GM12872 (cell line): ENCODE results near the gene PYROXD2.

Experiments
- TF ChIP-seq, protein P1 (sequence below): IDR thresholded peaks from 3 replicates; pipeline ENCODE4 v1.5.1; 2011; ENCODE audit warnings: low read depth, mild to moderate bottlenecking, low read length, moderate library complexity; ENCODE audit not compliant: insufficient read depth

The PYROXD2 gene

DNA sequence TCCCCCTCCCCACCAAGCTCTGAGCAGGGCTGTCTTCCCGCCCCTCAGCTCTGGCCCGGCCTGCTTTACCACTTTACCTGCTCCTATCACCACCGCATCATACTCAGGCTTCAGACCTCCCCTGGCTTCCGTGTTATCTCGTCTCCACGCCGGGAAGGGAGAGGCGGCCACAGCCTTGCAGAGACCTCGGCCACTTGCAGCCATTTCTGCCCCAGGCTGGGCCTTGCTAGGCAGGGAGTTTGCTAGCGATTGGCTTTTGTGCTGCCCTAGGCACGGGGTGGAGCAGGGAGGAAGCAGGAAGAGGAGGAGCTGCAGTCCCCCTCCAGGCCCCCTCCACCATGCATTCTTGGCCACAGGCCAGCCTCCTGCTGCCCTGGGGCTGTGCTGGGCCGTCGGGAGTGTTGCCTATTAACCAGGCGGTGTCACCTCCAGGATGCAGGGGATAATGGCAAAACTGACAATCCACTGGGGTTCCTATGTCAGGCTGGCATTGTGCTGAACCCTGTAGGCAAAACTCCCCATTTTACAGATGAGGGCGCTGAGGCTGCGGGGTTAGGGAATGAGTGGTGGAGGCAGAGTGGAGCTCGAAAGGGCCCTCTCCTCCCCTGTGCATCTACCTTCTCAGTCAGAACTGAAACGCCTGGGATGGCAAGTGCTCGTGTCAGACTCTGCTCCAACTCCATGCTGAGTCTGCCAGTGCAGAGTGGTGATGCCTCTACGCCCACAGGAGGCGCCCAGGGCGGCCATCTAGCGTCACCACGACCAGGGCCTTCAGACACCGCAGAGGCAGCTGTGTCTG, at the start of gene PYROXD2:
Gene PYROXD2 (minus strand): TSS at position 251 of the 799 bp plus-strand sequence. CDS start 47 bp downstream, at position 204.
- TF ChIP-seq, protein P1, sequence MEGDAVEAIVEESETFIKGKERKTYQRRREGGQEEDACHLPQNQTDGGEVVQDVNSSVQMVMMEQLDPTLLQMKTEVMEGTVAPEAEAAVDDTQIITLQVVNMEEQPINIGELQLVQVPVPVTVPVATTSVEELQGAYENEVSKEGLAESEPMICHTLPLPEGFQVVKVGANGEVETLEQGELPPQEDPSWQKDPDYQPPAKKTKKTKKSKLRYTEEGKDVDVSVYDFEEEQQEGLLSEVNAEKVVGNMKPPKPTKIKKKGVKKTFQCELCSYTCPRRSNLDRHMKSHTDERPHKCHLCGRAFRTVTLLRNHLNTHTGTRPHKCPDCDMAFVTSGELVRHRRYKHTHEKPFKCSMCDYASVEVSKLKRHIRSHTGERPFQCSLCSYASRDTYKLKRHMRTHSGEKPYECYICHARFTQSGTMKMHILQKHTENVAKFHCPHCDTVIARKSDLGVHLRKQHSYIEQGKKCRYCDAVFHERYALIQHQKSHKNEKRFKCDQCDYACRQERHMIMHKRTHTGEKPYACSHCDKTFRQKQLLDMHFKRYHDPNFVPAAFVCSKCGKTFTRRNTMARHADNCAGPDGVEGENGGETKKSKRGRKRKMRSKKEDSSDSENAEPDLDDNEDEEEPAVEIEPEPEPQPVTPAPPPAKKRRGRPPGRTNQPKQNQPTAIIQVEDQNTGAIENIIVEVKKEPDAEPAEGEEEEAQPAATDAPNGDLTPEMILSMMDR, result no peak

DNA sequence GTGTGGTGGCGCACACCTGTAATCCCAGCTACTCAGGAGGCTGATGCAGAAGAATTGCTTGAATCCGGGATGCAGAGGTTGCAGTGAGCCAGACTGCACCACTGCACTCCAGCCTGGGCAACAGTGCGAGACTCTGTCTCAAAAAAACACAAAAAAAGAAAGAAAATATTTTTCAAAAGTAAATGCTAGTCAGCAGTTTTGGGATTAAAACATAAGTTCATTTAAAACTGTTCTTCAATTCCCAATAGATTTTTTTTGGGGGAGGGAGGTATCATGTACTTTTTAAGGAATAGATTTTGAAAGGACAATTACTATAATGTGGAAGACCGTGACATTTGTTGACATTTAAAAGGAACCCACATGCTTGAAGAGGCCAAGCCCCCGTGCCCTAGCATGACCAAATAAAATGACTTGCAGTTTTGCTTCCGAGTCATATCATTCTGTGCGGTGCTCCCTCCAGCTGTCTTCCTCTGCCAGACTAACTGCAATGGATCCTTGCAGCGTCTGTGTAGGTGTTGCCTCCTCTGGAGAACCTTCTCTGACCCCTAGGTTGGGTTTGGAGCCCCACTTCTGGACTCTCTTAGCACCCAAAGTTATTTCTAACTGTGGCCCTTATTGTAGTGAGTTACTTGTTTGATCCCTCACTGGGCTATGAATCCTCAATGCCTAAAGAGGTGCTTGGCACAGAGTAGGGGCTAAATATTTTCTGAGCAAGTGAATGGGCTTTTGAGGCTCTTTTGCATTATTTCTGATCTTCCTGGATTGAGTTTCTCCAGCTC, 49.2 kb upstream of the PYROXD2 start:
- TF ChIP-seq, protein P1, result no peak

DNA sequence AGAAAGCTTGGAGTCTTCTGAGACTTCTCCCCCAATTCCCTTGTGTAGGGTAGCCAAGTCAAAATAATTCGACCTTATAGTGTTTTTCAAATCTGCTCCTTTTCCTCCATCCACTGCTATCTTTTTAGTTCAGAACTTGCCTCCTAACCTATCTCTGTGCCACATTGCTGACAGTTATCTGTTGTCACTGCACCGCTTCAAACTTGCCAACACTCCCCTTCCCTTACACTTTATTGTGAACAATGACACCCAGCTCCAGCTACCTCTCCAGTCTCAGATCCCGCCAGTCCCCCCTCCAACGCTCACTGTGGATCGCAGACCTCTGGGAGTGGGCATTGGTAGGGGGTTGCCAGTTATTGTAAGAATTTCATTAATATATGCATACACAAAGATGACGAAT, 48.0 kb upstream of the PYROXD2 start:
- TF ChIP-seq, protein P1, result no peak

DNA sequence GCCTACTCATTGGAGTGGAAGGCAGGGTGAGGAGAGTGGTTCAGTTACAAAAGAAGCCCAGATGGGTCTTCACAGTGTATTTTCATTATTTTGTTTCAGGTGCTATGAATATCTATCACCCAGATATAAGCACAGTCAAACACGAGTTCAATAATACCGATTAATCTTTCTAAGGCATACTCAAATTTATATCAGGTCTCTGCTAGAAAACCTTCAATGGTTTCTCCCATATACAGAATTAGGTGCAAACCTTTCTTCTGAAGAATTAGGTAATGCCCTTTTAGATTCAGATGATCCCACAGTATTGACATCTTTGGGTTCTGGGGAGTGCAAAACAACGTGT, 46.5 kb upstream of the PYROXD2 start:
- TF ChIP-seq, protein P1, result no peak

DNA sequence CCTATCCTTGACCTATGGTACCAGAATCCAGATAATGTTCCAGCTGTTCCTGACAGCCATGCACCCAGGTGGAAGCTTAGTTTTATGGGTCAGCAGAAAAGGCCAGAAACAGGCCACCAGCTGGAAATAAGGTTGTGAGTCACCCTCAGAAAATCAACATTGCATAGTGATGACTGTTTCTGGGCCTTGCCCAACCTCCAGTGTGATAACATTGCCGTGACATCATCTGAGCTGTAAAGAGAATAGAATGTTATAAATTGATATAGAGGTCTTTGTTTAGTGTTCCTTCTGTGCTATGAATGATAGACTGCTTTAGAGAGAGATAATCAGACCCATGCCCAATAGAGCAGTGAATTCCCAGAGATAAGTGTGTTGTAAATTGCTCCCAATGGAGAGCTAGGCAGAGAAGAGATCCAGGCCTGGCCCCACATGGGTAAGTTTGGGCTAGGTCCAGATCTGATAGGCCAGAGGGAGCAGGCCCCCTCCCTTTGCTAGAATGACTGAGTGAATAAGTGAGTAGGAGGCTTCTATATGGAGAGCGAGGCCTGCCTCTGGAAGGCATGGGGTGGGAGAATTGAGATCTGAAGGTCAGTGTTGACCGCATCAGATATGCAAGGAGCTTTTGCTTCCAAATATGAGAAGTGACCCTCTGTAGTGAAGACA, 46.0 kb upstream of the PYROXD2 start:
- TF ChIP-seq, protein P1, result no peak

DNA sequence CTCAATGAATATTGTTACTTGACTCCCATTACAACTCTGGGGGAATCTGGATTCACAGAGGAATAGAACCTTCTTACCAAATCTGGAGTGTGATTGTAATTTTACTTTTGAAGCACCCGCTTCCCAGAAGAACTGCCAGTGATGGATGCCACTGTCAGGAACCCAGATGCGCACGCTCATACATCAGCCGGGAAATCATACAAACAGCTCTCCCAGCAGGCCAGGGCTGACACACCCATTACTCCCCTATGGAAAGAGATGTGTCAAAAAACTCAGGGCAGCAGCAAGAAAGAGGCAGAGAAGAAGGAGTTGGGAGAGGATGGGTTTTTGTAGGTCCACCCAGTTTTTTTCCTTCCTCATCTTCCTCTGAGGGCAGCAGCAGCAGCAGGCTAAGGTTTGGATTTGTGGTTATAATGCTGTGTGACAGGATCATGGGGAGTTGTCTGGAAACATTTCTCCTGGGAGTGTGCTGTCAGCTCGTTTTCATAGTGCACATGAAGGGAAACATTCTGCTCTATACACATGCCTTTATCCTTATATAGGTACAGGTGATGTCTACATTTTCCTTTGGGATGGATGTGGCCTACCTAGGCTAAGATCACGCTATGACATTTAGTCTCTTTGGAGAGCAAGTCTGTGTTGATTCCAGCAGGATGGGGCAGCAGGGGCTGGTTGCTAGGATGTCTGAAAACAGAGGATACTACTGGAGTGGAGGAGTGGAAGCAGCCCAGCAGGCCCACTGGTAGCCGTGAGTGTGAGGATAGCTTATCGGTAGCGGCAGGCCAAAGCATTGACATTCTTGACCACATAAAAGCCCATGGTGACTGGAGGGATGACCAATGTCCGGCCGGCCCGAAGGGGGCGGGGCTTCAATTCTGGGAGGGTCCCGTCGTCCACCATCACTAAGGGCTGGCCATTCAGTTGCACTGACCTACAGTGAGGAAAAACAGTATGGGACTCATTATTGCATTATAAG, 44.1 kb upstream of the PYROXD2 start:
- TF ChIP-seq, protein P1, result no peak
